ENCODE data around the gene CYP11A1.

DNA sequence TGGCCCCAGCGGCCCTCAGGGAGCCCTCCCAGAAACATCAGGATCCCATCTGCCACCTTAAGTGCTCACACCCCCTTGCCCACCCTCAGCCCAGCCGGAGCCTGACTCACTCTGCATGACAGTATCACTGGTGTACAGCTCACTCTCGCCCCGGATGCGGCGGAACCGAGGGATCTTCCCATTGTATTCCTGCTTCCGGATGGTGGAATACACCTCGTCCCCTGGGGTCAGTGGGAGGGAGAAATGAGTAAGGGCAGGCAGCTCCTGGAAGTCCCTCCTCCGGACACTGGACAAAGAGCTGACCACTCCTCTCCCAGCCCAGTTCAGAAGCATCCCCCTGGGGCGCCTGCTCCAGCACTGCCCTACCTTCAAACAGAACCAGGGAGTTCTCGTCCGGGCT lies 49.8 kb upstream of the CYP11A1 start:
- TF ChIP-seq POLR2AphosphoS5 (IDR thresholded peaks at IDR 0.05) (no peak), POLR2A (IDR thresholded peaks at IDR 0.05) (no peak)
- TF ChIP-seq, protein P1, sequence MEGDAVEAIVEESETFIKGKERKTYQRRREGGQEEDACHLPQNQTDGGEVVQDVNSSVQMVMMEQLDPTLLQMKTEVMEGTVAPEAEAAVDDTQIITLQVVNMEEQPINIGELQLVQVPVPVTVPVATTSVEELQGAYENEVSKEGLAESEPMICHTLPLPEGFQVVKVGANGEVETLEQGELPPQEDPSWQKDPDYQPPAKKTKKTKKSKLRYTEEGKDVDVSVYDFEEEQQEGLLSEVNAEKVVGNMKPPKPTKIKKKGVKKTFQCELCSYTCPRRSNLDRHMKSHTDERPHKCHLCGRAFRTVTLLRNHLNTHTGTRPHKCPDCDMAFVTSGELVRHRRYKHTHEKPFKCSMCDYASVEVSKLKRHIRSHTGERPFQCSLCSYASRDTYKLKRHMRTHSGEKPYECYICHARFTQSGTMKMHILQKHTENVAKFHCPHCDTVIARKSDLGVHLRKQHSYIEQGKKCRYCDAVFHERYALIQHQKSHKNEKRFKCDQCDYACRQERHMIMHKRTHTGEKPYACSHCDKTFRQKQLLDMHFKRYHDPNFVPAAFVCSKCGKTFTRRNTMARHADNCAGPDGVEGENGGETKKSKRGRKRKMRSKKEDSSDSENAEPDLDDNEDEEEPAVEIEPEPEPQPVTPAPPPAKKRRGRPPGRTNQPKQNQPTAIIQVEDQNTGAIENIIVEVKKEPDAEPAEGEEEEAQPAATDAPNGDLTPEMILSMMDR (IDR thresholded peaks at IDR 0.05) = no peak

Data from stomach (tissue), 4 donors.